ENCODE measurements around the gene SPECC1.
"Not testable (repeated sequence)": the region's sequence is repeated elsewhere in the genome, so short reads cannot be mapped to it uniquely, and the experiment has no call there.

Gene SPECC1

GRCh38 chr17:20098314-20098713, 89.2 kb downstream of the SPECC1 start:
- no peak for DNase-seq (ENCODE audit: low read depth, low spot score)
- no peak overlapping the region for H3K4me3 ChIP-seq (ENCODE audit: low read depth, low read length)
- in situ Hi-C loops (cut with HindIII; ENCODE audit: low sequenced_read_pairs) = no loop called here
- no peak for TF ChIP-seq CTCF (IDR thresholded peaks at IDR 0.05; ENCODE audit: low read depth, low read length)

GRCh38 chr17:20100806-20101205, 91.6 kb downstream of the SPECC1 start:
- DNase-seq (ENCODE audit: low read depth, low spot score); in situ Hi-C loops (cut with HindIII; ENCODE audit: low sequenced_read_pairs); H3K4me3 ChIP-seq (ENCODE audit: low read depth, low read length): not testable (repeated sequence)

- DNase-seq (ENCODE audit: low read depth, low spot score) = no peak
- no peak overlapping the region for H3K4me3 ChIP-seq (ENCODE audit: low read depth, low read length)
- in situ Hi-C loops (cut with HindIII; ENCODE audit: low sequenced_read_pairs) = no loop called here
- no peak for TF ChIP-seq CTCF (IDR thresholded peaks at IDR 0.05; ENCODE audit: low read depth, low read length)
Observed at GRCh38 chr17:20103454-20104446, 94.6 kb downstream of the SPECC1 start.

GRCh38 chr17:20105539-20106280, 96.6 kb downstream of the SPECC1 start:
- DNase-seq (ENCODE audit: low read depth, low spot score) = no peak
- in situ Hi-C loops (cut with HindIII; ENCODE audit: low sequenced_read_pairs) = no loop called here
- TF ChIP-seq CTCF (IDR thresholded peaks at IDR 0.05; ENCODE audit: low read depth, low read length) = no peak
- no peak overlapping the region for H3K4me3 ChIP-seq (ENCODE audit: low read depth, low read length)

- in situ Hi-C loops (cut with HindIII; ENCODE audit: low sequenced_read_pairs); H3K4me3 ChIP-seq (ENCODE audit: low read depth, low read length); DNase-seq (ENCODE audit: low read depth, low spot score): not testable (repeated sequence)
Observed at GRCh38 chr17:20106446-20106845, 97.3 kb downstream of the SPECC1 start.

- no peak for DNase-seq (ENCODE audit: low read depth, low spot score)
- in situ Hi-C loops (cut with HindIII; ENCODE audit: low sequenced_read_pairs) = no loop called here
- no peak for TF ChIP-seq CTCF (IDR thresholded peaks at IDR 0.05; ENCODE audit: low read depth, low read length)
- H3K4me3 ChIP-seq (ENCODE audit: low read depth, low read length) = no peak overlapping the region
Observed at GRCh38 chr17:20109076-20109475, 99.9 kb downstream of the SPECC1 start.

- in situ Hi-C loops (cut with HindIII; ENCODE audit: low sequenced_read_pairs) = no loop called here
- TF ChIP-seq CTCF (IDR thresholded peaks at IDR 0.05; ENCODE audit: low read depth, low read length) = no peak
- DNase-seq (ENCODE audit: low read depth, low spot score) = no peak
- no peak overlapping the region for H3K4me3 ChIP-seq (ENCODE audit: low read depth, low read length)
Observed at GRCh38 chr17:20111538-20111937, 102.4 kb downstream of the SPECC1 start.

All from astrocyte of the spinal cord (primary cell).